HG02623 (cell line): ENCODE results near the gene DLG1.
"Not testable (repeated sequence)": the region's sequence is repeated elsewhere in the genome, so short reads cannot be mapped to it uniquely, and the experiment has no call there.

Experiments
- ATAC-seq: cut with Tn5 transposase; IDR thresholded peaks from one replicate; pipeline ENCODE4 v1.9.1; 2021; ENCODE audit warnings: moderate library complexity; ENCODE audit not compliant: unreplicated experiment

The DLG1 gene

DNA sequence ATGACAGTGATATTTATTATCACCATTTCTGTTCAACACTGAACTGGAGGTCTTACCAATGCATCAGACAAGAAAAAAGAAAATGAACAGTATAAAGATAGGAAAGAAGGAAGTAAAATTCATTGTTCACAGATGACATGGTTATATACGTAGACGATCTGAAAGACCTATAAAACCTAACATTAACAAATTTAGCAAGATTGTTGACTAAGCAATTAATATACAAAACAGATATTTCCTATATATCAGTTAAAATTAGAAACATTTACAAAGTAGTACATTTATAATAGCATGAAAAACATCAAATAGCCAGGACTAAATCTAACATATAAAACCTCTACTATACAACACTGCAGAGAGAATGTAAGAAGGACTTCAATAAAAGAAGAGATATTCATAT is 176.0 kb downstream of the DLG1 start:
- no peak for ATAC-seq

DNA sequence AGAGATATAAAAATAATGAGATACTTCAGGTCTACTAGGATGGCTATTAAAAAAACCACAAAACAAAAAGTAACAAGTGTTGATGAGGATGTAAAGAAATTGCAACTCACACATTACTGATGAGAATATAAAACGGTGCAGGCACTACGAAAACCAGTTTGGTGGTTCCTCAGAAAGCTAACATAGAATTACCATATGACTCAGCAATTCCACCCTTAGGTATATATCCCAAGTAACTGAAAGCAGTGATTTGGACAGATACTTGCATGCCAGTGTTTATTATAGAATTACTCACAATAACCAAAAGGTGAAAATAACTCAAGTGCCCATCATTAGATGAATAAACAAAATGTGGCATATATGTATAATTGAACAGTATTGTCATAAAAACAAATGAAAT is 181.3 kb downstream of the DLG1 start:
- no peak for ATAC-seq

DNA sequence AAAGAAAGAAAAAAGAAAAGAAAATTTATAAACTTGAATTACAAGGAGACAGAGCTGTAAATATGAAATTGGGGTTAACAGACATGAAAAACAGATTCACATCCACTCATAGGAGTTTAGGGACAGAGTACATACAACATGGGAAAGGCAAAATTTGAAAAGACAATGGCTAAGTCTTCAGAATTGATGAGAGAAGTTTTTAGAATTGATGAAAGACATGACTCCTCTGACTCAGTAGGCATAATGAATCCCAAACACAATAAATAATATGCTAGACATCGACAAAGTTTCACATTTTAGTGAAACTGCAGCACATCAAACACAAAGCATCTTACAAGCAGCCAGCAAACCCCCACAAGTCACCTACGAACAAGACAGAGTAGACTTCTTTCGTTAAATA is 184.4 kb downstream of the DLG1 start:
- ATAC-seq: no peak

DNA sequence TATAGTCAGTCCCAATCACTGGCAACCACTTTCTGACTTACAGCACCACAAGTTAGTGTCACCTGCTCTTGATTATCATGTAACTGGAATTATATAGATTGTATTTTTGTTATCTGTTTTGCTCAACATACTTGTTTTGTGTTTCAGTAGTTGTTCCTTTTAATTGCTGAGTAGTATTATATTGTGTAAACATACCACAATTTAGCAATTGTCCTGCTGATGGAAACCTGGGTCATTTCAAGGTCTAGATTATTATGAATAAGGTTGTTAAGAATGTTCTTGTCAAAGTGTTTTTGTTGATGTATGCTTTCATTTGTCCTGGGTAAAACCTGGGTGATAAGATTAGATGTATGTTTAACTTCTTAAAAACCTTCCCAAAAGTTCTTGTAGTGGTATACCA is 186.7 kb downstream of the DLG1 start:
- ATAC-seq: no peak

DNA sequence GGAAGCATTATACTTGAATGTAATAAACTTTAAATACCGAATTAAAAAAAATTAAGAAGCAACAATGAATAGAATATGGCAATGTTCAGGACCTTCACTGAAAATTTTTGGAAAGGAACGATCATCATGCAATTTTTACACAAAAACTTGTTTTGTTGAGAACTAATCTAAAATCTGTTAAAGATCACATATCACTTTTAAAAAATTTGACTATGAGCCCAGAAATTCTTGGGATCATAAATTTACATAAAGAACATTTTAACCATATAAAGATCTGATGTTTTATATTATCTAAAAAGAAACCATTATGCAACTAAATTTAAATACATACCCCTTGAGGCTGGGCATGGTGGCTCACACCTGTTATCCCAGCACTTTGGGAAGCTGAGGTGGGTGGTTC is 192.6 kb downstream of the DLG1 start:
- ATAC-seq: no peak

DNA sequence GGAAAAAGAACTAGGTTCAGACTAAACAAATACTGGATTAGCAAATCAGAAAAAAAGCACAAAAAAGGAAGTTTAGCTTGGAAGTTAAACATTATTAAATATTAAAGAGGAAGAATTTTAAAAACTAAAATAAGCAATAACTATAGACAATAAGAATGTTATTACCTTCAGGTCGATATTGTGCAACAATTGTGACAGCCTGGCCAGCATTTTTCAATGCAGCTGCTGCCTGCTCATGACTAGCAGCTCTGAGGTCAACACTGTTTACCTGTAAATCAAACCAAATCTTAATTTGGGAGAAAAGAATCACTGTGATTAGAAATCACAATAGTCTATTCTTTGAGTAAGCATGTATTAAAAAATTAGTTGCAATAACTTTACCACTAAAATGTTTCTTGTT is 193.7 kb downstream of the DLG1 start:
- no peak for ATAC-seq

DNA sequence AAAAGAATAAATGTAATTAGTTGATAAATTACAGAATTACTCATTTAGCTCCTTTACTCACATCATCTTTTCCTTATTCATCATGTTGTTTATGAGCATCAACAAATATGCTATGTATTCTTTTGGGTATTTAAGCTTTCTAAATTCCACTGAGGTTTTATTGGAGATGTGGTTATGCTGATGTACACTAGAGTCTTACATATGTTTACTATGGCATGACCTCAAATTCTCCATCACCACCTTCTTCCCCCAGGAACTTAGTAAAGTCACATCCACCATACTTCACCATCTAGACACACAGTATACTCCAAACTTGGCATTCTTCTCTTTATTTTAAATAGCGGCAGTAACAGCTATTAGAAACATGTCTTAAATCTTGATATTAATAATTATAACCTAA is 194.6 kb downstream of the DLG1 start:
- no peak for ATAC-seq

DNA sequence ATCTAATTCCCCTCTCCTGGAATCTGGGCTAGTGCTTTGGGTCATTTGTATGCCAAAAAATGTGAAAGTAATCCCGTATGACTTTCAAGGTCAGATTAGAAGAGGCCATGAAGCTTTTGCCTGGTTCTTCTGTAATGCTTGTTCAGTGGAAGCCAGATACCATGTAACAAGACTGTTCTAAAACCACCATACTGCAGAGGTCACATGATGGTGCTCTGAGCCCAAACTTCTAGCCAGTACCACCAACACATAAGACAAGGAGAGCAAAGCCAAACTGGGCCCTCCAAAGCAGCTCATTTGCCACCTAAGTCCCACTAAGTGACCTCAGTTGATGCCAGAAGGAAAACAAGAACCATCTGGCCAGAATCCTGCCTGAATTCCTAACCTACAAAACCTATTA is 204.5 kb downstream of the DLG1 start:
- ATAC-seq: no peak

DNA sequence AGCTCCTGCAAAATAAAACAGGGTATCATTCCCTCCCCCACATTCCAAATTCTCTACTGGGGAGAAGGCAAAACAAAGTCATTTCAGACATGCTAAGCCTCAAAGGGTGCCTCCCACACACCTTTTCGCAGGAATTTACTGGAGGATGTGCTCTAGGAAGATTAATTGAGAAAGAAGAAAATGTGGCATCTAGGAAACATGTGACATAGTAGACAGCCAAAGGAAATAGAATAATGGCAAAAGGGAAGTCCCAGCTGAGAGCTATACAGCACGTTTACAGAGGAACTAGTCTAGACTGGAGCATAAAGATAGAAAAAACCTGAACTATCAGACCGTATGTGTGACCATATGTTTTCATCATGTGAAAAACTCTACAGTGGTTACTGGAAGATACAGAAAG is 210.0 kb downstream of the DLG1 start:
- no peak for ATAC-seq

DNA sequence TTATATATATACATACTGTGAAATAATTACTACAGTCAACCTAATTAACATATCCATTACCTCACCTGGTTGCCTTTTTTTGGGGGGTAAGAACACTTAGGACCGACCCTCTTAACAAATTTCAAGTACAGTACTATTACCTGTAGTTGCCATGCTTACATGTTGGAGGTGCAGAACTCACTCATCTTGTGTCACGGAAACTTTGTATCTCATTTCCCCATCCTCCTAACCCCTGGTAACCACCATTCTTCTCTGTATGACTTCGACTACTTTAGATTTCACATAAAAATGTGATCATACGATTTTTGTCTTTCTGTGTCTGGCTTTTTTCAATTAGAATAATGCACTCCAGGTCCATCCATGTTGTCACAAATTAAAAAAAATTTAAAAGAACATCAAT is 213.3 kb downstream of the DLG1 start:
- no peak for ATAC-seq

DNA sequence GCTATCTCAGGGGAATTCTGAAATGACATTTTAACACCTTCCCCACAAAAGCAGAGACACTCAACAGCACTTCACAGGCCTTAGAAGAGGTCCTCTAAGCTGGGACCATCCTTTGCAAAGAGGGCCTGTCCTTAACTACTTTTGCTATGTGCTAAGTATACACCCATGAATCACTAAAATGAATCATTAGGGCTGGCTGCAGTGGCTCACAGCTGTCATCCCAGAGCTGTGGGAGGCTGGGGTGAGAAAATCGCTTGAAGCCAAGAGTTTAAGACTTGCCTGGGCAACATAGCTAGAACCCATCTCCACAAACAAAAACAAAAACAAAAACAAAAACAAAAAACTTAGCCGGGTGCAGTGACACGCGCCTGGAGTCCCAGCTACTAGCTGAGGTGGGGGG is 214.9 kb downstream of the DLG1 start:
- no peak for ATAC-seq

DNA sequence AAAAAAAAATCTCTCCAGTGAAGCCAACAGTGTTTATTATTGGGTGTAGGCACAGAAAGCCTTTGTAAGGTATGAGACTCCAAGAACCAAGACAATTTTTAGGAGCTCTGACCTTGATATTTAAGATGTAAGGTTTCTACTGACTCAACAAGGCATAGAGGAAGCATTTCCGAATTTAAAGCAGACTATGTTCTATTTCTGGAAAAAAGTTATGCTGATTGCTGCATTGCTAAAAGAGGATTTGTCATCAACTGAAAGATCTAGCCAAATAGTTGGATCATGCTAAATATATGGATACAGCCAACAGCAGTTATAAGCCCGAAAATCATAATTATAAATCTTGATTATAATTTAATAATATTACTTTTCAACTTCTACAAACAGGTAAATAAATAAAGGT is 215.5 kb downstream of the DLG1 start:
- no peak for ATAC-seq

DNA sequence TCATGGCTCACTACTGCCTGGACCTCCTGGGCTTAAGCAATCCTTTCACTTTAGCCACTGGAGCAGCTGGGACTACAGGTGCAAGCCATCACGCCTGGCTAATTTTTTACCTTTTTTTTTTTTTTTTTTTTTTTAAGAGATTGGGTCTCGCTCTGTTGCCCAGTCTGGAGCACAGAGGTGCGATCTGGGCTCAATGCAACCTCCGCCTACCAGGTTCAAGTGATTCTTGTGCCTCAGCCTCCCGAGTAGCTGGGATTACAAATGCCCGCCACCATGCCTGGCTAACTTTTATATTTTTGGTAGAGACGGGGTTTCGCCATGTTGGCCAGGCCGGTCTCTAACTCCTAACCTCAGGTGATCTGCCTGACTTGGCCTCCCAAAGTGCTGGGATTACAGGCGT is 218.1 kb downstream of the DLG1 start:
- ATAC-seq: no peak

DNA sequence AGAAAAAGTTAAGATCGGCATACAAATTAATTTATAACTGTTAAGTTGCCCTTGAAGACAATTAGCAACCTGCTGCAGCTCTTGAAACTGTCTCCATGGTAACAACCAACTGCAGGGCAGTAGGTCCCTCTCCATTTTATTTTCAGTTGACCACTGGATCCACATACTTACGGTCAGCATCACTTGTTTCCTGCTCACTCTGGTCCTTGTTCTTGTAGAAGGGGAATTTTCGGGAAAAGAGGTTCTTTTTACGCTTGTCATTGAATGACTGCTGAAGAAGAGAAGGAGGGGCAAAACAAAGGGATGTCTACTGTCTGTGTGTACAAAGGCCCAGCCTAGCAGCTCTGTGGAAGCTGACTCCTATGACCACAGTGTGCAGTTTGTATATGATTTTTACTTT is 222.0 kb downstream of the DLG1 start:
- ATAC-seq: no peak

DNA sequence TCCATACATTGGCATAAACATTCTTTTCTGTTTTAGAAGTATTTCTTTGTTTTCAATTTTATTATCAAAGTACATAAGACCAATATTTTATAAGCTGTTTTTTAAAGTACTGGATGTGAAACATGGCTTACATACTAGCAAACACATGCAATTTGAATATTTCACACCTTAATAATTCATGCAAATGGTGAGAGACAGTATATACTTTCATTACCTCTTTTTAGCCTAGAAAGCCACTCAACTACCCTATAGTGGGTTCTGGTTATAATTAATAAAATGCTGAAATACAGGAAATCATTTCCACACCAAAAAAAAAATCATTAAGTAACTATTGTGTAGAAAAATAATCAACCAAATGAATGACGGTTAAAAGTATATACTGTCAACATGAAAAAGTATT is 230.3 kb downstream of the DLG1 start:
- ATAC-seq: no peak

DNA sequence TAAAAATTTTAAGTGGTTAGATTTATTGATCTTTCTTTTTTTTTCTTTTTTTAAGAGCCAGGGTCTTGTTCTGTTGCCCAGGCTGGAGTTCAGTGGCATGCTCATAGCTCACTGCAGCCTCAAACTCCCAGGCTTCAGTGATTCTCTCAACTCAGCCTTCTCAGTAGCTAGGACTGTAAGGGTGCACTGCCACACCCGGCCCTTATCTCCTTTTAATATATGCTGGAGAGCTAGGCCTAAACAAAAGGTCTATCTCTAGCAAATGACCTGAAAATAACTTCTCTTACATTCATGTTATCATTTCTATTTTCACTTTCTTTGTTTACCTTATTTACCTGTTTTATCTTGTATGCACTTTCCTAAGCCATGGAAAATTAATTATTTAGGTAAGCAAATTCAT is 233.6 kb downstream of the DLG1 start:
- ATAC-seq: no peak

DNA sequence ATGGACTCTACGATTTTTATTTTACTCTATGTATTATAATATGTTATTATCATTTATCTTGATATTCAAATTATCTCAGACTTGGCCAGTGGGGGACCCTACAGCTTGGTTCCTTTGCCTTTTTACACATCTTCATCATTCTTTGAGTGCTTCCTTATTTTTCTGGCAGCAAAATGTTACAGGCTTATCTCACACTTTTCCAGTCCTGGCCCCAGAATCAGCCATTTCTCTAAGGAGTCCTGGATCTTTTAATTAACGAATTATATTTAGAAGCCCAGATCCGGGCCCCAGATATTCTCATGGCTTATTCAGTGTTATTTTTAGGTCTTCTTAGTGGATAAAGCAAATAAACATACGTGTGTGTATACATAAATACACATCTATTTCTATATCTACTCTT is 236.0 kb downstream of the DLG1 start:
- no peak for ATAC-seq

DNA sequence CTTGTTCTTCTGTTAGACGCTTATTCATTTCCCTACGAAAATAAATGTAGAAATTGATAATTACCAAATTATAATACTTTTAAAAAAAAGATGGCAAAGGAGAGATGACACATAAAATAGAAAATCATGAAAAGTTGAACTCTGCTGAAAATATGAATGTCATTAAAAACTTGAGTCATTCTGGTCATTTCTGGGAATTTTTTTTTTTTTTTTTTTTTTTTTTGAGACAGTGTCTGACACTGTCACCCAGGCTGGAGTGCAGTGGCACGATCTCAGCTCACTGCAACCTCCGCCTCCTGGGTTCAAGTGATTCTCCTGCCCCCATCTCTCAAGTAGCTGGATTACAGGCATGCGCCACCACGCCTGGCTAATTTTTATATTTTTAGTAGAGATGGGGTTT is 246.8 kb downstream of the DLG1 start:
- not testable (repeated sequence) for ATAC-seq

DNA sequence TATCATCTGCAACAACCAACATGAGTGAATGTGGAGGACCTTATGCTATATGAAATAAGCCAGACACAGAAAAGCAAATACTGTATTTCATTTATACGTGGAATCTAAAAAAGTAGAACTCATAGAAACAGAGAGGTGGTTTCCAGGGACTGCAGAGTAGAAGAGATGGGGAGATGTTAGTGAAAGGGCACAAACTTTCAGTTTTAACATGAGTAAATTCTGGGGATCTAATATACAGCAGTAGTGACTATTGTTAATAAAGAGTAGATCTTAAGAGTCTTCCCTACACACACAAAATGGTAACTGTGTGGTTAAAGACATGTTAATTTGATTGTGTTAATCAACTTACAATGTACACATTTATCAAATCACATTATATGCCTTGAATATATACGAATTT is 247.9 kb downstream of the DLG1 start:
- ATAC-seq: no peak

DNA sequence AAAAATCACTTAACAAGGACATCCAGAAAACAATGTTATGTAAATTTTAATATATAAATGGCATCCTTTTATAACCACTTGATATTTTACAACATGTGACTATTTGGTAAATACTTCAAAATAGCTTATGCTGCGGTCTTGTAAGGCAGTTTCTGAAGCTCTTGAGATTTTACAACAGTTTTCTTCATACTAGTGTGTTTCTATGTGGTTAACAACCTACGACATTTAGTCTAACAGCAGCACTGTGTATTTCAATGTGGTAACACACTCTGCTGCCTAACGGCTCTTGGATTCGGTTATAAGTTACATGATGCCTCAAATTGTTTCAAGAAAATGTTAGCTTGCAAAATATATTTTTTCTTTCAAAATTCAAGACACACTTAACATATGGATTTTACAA is 255.9 kb downstream of the DLG1 start:
- no peak for ATAC-seq

DNA sequence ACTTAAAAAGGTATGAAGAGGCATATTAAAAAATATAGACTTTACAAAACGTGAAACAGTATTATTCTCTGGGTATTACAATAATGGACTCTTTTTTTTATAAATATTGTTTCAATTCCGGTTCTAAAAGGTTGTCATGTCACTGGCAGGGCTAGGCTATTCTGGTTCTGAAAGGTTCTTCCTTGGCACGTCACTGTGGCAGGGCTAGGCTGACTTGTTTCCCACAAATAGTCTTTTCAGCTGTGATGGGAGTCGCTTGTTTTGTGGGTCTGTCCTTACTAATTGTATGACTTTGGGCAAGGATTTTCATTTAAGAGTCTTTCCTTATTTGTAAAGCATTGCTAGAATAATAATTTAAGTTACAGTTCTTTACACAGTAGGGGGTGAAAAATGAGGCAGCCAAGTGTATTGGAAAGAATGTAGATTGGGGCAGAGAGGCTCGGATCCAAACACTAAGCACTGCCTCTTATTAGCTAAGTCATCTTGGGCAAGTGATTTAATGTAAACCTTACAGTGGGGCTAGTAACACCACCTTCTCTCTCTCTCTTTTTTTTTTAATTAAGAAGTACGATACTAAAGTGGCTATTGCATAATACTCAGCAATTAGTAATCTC is 256.4 kb downstream of the DLG1 start:
- ATAC-seq: no peak

DNA sequence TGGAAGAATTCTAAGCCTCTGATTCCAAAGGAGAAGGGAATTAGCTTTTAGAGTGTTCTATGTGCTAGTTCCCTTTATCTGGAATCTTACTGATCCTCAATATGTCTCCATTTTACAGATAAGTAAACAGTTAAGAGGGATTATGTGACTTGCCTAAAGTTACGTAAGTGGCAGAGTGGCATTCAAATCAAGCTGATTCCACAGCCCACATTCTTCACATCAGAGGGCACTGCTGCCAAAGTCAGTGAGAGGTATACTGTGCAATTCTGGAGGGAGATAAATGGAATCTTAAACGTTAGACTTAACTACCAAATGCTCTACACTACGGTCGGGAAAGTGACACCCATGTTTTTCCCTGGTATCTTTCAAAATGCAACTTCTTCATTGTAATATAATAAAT is 257.8 kb downstream of the DLG1 start:
- ATAC-seq: no peak

DNA sequence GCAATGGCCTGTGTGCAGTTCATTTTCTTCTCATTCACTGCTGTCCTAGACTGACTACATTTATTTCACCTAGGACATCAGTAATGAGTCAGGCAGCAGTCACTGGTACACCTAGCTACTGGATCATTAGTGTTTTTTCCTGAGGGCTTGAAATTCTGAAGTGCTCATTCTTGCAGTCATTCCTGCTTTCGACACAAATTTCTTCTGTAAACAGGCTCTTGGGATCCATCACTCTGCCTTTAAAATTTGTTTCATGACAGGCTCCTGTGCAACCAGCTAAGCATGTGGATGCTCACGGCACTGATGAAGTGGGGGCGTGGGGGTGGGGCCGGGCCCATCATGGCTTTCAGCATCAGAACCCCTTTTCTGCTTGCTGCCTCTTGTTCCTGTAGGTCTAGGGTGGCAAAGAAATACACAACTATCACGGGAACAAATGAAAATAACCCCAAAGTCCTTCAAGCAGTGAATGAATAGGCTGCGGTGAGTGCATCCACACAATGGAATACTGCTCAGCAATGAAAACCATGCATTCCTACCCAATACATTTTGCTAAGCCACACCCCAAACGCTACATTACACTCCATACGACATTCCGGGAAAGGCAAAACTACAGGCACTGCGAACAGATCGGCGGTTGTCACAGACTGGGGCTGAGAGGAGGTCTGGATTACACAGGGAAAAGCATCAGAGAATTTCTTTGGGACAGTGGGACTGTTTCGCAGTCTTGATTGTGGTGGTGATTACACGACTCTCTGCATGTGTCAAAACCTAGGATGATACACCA is 259.5 kb downstream of the DLG1 start:
- ATAC-seq: no peak
